Measurements from ENCODE around the gene ARL15.
"Not testable (repeated sequence)": the region's sequence is repeated elsewhere in the genome, so short reads cannot be mapped to it uniquely, and the experiment has no call there.

The ARL15 gene

GRCh38 chr5:54049963-54050362 lies 260.4 kb downstream of the ARL15 start:
- in situ Hi-C loops (cut with MboI; ENCODE audit: low sequenced_read_pairs): no loop called here

GRCh38 chr5:54049144-54049543 lies 261.2 kb downstream of the ARL15 start:
- in situ Hi-C loops (cut with MboI; ENCODE audit: low sequenced_read_pairs): no loop called here

DNA sequence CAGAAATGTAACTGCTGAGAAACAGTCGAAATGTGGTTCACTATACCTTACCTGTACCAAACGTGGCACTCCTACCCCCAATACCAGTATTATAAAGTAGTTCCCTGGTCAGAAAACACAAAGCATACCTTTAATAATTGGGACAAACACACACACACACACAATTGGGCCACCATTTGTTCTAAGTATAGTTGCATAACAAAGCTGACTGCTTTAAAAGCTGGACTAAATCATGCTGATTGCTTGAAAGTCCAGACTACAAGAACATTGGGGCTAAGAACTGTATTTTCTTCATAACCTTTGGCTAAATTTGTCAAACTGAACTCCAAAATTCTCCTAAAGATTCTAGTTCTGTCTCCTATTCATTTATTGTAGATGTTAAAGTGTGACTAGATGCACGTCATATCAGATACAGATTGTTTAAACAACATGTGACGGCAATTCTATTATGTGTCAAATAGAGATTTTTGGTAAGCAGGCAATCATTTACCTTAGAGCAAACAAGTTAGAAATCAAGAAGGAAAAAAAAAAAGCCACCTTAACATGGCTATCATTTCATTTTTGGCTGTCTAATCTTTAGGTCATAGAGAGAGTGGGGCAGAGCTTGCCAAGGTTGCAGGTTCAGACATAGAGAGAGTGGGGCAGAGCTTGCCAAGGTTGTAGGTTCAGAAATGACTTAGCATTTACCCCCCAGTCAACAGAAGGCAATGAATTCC lies 265.1 kb downstream of the ARL15 start:
- in situ Hi-C loops (cut with MboI; ENCODE audit: low sequenced_read_pairs): no loop called here

DNA sequence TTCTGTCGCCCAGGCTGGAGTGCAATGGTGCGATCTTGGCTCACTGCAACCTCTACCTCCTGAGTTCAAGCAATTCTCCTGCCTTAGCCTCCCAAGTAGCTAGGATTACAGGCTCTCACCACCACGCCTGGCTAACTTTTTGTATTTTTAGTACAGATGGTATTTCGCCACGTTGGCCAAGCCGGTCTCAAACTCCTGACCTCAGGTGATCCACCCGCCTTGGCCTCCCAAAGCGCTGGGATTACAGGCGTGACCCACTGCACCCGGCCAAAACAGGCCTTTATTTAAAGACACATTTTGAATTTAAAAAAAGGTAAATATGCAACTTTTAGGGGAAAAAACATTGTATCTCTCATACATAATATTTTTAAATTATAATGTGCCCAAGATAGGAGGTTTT lies 266.1 kb downstream of the ARL15 start:
- in situ Hi-C loops (cut with MboI; ENCODE audit: low sequenced_read_pairs): not testable (repeated sequence)

DNA sequence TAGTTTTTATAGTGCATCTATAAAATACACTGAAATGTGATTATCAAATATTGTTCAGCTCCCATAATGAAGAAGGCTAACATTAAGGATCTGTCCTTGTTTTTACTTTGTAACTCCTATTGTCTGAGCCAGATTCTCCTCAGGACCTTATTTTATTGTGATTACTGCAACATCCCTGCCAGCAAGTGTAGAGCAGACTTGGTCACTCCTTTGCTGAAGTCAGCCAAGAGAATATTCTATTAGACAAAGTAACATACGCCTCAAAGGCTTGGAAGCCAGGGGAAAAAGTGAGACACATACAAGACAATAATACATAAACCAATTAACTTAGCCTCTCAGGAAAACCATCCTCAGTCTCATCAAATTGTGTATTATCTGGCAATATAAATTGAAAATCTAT lies 269.6 kb downstream of the ARL15 start:
- in situ Hi-C loops (cut with MboI; ENCODE audit: low sequenced_read_pairs): no loop called here

- in situ Hi-C loops (cut with MboI; ENCODE audit: low sequenced_read_pairs): no loop called here
These were observed 270.4 kb downstream of the ARL15 start for GRCh38 chr5:54040018-54040417.

DNA sequence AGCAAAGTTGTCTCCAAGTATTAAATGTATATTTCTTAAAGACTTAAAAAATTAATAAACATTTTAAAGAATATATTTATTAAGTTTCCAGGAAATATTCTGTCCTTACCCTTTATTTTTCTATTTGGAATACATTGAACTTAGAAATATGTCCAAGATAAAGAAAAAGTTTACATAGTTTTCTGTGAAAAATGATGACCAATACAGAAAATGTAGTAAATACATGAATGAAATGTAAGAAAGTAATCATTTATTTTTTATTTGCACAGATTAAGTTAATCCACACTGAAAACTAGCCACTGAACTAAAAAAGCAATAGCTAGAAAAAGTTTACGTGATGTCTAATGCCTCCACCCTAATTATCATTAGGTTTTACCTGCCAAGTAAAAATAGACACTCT lies 273.2 kb downstream of the ARL15 start:
- in situ Hi-C loops (cut with MboI; ENCODE audit: low sequenced_read_pairs): no loop called here

- in situ Hi-C loops (cut with MboI; ENCODE audit: low sequenced_read_pairs): no loop called here
These were observed 279.4 kb downstream of the ARL15 start for GRCh38 chr5:54030981-54031380.

- in situ Hi-C loops (cut with MboI; ENCODE audit: low sequenced_read_pairs): no loop called here
These were observed 285.9 kb downstream of the ARL15 start for GRCh38 chr5:54024466-54024865.

- in situ Hi-C loops (cut with MboI; ENCODE audit: low sequenced_read_pairs): no loop called here
These were observed 288.1 kb downstream of the ARL15 start for GRCh38 chr5:54022223-54022622.

DNA sequence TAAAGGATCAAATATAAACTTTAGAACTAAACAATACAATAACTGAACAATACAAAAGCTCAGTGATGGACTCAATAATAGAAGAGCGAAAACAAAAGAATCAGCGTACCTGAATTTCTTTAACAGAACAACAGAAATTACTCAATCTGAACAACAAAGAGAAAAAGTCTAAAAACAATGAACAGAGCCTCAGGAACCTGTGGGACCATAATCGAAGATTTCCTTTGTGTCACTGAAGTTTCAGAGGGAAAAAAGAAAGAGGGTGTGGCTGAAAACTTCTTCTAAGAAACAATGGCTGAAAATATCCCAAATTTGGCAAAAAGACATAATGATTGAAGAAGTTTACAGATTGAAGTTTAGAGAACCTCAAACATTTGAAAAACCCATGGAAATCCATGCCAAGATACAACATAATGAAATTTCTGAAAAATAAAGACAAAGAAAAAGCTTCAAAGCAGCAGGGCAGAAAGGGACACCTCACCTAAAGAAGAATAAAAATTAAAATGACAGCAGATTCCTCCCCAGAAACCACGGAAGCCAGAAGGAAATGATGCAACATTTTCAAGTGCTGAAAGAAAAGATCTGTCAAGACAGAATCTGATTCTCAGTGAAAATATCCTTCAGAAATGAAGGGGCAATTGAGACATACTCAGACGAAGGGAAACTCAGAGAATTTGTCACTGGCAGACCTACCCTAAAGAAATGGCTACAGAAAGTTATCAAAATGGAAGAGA lies 288.8 kb downstream of the ARL15 start:
- in situ Hi-C loops (cut with MboI; ENCODE audit: low sequenced_read_pairs): no loop called here

GRCh38 chr5:54018438-54018837 lies 291.9 kb downstream of the ARL15 start:
- in situ Hi-C loops (cut with MboI; ENCODE audit: low sequenced_read_pairs): no loop called here

GRCh38 chr5:54017580-54017979 lies 292.8 kb downstream of the ARL15 start:
- in situ Hi-C loops (cut with MboI; ENCODE audit: low sequenced_read_pairs): no loop called here

GRCh38 chr5:54013556-54014194 lies 296.7 kb downstream of the ARL15 start:
- in situ Hi-C loops (cut with MboI; ENCODE audit: low sequenced_read_pairs): no loop called here

- in situ Hi-C loops (cut with MboI; ENCODE audit: low sequenced_read_pairs): no loop called here
These were observed 300.5 kb downstream of the ARL15 start for GRCh38 chr5:54009828-54010227.

DNA sequence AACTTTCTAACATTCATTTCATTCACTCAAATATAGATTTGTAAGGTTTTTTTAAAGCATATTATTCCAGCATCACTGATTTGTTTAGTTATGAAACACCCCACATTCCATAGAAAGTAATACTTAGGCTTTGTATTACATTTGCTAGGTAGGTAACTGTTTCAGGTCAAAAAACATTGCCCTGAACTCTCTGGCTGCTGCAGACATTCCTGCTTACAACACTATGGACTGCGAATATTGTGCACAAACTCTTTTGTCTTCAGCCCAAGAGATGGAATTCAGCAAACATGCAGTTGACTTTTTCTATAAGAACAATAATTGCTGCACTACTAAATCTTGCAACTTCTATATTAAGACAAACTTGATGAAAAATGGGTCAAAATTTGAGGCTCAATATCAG lies 301.0 kb downstream of the ARL15 start:
- in situ Hi-C loops (cut with MboI; ENCODE audit: low sequenced_read_pairs): no loop called here

DNA sequence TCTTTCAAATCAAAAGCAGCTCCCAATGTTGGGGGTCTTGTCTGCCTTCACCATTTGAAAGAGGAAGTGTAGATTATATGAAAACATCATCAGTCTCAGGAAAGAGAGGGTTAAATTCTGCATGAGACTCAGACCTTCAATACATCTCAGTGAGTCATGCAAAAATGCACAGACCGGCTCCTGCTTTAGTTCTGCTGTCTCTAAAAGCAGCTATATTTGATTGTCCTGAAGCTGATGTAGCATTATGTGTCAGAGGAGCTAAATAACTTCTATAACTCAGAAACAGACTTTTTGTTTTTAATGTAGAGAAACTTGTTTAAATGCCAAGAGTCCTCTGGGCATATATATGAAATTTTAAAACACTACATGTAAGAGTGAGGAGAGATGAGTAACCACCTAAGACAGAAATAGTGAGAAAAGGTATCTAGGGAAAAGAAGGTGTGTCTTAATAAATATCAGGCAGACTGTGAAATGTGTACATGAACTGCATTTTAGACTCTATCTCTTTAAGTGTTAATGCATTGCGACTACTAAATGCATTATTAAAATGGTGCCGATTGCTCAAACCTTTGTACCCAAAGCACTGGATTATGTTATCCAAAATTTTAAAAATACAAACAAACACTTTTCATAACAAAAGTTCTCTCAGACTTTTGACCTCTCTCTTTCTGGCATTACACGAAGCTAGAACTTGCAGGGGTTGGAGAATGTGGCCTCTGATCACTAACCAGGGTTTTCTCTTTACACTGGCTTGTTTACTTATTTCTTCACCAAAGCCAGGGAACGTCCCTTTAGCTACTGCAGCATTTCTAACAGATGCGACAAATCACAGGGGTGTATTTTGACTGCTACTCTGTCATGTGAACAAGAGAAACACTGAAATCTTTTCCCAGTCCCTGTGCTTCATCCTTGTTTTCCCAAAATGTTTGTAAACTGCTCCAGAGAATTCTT lies 302.3 kb downstream of the ARL15 start:
- in situ Hi-C loops (cut with MboI; ENCODE audit: low sequenced_read_pairs): no loop called here

GRCh38 chr5:54004697-54005096 lies 305.7 kb downstream of the ARL15 start:
- in situ Hi-C loops (cut with MboI; ENCODE audit: low sequenced_read_pairs): no loop called here

DNA sequence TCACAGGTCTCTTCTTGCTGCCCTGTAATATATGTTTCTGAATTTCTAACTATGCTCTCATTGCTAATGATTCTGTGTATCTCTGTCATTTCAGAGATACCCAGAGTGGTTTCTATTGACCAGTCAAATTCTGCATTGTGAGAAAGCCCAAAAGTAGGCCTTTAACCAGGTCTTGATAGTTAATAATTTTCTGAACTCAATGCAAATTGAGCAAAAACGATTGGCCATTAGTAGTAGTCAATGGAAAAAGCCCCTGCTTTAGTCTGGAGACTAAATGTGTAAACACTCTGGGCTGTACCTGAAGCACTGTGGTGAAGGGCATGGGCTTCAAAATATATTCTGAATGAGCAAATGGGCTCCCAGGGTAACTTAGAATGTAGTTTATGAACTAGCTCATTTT lies 307.6 kb downstream of the ARL15 start:
- in situ Hi-C loops (cut with MboI; ENCODE audit: low sequenced_read_pairs): no loop called here

GRCh38 chr5:54001976-54002775 lies 308.2 kb downstream of the ARL15 start:
- in situ Hi-C loops (cut with MboI; ENCODE audit: low sequenced_read_pairs): no loop called here

All from hTERT RPE-1 (cell line).